Activated naive CD4-positive, alpha-beta T cell treated with anti-CD3 and anti-CD28 coated beads, Interleukin-2, amount 50 U/mL, for 24 hours (primary cell): ENCODE data around the gene GPSM3.

Experiments used
- H3K27ac Mint-ChIP-seq: one replicate; pipeline ENCODE4 v1.8.0; 2021; ENCODE audit warnings: mild to moderate bottlenecking, mixed read lengths
- H3K27me3 Mint-ChIP-seq: one replicate; pipeline ENCODE4 v1.8.0; 2021; ENCODE audit warnings: mixed read lengths
- H3K36me3 Mint-ChIP-seq: one replicate; pipeline ENCODE4 v1.8.0; 2021; ENCODE audit warnings: mixed read lengths
- H3K4me1 Mint-ChIP-seq: one replicate; pipeline ENCODE4 v1.8.0; 2021; ENCODE audit warnings: mixed read lengths
- H3K4me3 Mint-ChIP-seq: one replicate; pipeline ENCODE4 v1.8.0; 2021; ENCODE audit warnings: mild to moderate bottlenecking, mixed read lengths
- H3K9me3 Mint-ChIP-seq: one replicate; pipeline ENCODE4 v1.8.0; 2021; ENCODE audit warnings: mixed read lengths

The GPSM3 gene

DNA sequence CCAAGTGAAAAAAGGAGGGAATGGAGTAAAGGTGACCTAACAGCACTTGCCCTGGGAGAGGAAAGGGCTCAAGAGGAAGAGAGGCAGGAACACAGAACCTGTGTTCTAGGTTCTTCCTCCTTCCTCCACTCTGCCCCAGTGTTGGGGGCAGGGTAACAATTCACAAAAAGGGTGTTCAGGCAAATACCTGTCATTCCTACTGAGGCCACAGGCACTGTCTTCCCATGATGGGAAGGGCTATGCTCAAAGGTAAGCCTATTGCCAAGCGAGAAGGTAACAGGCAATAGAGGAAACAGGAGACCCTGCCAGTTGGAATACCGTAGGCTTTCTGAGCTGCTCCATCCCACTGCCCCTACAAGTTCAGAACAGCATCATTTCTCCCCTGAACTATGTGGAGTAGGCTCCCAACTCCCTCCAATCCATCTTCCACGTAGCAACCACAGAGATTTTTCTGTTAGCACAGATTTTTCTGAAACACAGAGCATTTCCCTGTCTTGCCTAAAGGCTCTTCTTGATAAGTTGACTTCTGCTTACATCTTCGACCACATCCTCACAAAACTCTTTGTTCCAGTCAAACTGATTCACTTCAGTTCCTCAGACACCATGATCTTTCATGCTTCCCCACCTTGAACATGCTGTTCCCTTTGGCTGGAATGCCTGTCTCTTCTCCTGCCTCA, 19.3 kb downstream of the GPSM3 start:
- peaks cover 53% of the 10 kb centered on the region for H3K4me1 Mint-ChIP-seq
- H3K9me3 Mint-ChIP-seq, result no peaks in the 10 kb centered on the region
- no peaks in the 10 kb centered on the region for H3K27me3 Mint-ChIP-seq
- peak overlapping the region; percentile 86 for H3K27ac Mint-ChIP-seq
- peaks cover 12% of the 10 kb centered on the region for H3K36me3 Mint-ChIP-seq
- peak overlapping the region; percentile 39 for H3K4me3 Mint-ChIP-seq

DNA sequence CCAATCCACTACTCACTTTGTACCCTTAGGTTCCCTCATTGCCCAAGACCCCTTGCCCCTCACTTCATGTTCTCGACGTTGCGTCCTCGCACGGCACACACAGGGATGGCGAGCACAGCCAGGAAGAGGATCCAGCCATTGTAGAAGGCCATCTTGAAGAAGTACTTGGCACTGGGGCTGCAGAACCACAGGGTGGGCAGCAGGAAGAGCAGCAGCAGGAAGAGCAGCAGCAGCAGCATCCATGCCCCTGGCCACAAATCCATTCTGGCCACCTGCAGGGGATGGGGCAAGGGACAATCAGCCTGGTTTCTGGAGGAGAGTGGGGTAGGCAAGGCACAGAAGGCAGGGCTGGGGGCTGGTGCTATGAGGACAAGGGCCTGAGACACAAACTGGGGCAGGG, 21.2 kb downstream of the GPSM3 start:
- no peak overlapping the region for H3K27ac Mint-ChIP-seq
- no peaks in the 10 kb centered on the region for H3K9me3 Mint-ChIP-seq
- no peak overlapping the region for H3K4me3 Mint-ChIP-seq
- peaks cover 36% of the 10 kb centered on the region for H3K4me1 Mint-ChIP-seq
- H3K27me3 Mint-ChIP-seq, result no peaks in the 10 kb centered on the region
- H3K36me3 Mint-ChIP-seq, result peaks cover 16% of the 10 kb centered on the region

DNA sequence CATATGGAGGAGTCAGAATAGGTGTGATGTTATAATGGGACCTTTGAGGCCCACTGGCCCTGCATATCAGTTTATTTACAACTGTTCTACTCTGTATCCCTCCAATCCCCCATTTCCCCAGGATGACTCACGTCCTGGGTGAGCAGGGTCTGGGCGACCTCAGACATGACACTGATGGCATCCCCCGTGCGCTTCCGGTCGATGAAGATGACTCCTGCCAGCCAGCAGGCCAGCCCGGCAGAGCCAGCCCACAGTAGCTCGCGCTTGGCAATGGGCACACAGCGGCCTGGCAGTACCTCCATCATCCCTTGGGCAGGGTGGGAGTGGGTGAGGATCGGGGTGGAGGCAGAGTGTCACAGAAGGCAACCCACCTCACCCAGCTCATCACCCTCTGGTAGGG, 22.1 kb downstream of the GPSM3 start:
- Mint-ChIP-seq H3K27ac (no peak overlapping the region), H3K4me1 (peaks cover 33% of the 10 kb centered on the region), H3K27me3 (no peaks in the 10 kb centered on the region), H3K4me3 (no peak overlapping the region), H3K9me3 (no peaks in the 10 kb centered on the region), H3K36me3 (peaks cover 17% of the 10 kb centered on the region)

DNA sequence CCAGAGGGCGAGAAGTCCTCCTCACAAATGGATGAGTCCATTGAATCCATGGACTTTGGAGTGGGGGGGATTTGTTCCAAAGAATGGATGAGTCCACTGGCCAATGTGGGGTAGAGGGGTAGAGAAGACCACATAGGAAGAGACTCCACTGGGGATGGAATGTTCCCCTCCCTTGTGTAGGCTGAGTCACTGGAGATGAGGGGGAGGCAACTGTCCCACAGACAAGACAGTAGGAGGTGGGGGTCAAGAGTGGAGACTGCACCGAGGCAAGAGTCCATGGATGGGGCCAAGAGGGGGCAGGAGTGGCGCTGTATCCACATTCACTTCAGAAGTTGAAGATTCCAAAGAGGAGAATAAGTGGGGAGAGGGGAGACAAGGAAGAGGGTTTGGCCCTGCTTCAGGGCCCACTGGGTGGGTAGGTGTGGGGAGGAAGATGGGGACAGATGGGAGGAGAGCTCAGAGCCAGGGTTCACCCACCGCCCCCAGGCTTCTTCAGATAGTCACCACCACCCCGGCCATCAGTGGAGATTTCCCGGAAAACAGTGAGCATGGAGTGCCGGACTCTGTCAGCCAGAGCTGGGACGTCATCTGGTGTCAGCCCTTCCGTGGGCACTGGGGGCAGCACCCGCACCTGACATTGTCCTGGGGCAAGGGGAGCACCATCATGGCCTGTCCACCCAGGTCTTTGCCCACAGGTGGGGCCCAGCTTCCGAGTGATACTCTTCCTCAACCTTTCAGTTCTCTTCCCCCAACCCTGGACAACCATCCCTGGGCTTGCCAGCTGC, 23.4 kb downstream of the GPSM3 start:
- H3K27me3 Mint-ChIP-seq, result no peaks in the 10 kb centered on the region
- no peak overlapping the region for H3K4me3 Mint-ChIP-seq
- peak overlapping the region; percentile 17 for H3K27ac Mint-ChIP-seq
- peaks cover 22% of the 10 kb centered on the region for H3K4me1 Mint-ChIP-seq
- H3K9me3 Mint-ChIP-seq, result no peaks in the 10 kb centered on the region
- peaks cover 19% of the 10 kb centered on the region for H3K36me3 Mint-ChIP-seq

DNA sequence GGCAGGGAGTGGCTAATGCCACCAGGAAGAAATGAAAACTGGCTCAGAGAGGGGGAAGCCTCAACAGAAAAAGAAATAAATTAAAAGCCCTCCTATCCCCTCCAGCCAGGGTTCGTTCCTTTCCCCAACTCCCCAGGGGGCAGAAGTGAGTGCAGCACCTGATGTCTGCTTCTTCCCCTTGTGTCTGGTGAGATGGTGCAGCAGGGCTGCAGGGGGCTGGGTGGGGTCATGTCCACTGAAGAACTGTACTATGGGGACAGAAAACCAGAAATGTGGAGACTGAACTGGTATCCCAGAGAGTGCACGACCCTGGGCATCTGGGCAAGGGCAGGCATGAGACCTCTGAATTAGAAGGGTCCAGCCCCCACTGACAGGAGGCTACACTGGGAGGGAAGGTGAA, 24.1 kb downstream of the GPSM3 start:
- Mint-ChIP-seq H3K9me3 (no peaks in the 10 kb centered on the region), H3K36me3 (peaks cover 19% of the 10 kb centered on the region), H3K27ac (no peak overlapping the region), H3K4me3 (no peak overlapping the region), H3K27me3 (no peaks in the 10 kb centered on the region), H3K4me1 (peaks cover 16% of the 10 kb centered on the region)

DNA sequence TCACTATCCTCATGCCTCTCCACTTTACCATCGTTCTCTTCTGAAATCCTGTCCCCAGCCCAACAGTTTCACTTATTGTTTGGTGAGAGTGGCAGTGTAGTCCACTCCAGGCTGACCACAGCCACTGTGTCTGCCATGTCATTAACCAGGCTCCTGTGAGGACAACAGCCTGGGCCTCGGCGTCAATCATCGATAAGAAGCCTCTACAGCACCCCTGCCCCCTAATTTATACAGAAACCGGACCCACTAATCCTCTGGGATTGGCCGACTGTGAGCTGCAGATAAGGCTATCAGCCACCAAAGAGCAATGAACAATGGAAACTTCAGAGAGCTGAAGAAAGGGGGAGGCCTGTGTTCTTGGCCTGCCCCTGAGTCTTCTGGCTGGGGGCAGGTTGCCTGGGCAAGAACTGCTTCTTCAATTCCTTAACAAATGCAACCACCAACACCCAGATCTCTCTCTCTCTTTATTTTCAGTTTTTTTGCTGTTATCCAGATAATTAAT, 24.6 kb downstream of the GPSM3 start:
- no peaks in the 10 kb centered on the region for H3K9me3 Mint-ChIP-seq
- H3K27ac Mint-ChIP-seq, result peak overlapping the region; percentile 74
- H3K27me3 Mint-ChIP-seq, result no peaks in the 10 kb centered on the region
- H3K36me3 Mint-ChIP-seq, result peaks cover 21% of the 10 kb centered on the region
- H3K4me3 Mint-ChIP-seq, result no peak overlapping the region
- H3K4me1 Mint-ChIP-seq, result peaks cover 11% of the 10 kb centered on the region

DNA sequence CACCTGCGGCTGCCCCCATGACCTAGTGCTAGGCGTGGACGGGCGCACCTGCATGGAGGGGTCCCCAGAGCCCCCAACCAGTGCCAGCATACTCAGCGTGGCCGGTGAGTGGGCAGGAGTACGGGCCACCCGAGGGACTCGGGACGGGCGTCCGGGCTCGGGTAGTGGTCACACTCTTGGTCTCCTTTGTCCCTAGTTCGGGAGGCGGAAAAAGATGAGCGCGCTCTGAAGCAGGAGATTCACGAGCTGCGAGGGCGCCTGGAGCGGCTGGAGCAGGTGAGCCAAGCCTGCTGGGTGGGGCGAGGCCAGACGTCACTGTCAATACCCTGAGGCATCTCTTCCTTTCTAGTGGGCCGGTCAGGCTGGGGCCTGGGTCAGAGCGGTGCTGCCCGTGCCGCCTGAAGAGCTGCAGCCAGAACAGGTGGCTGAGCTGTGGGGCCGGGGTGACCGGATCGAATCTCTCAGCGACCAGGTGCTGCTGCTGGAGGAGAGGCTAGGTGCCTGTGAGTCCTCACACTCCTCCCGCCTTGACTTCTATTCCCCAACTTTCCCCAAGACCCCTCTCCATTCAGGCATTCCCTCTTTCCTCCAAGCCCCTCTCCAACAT, 25.2 kb downstream of the GPSM3 start:
- peaks cover 6% of the 10 kb centered on the region for H3K4me1 Mint-ChIP-seq

DNA sequence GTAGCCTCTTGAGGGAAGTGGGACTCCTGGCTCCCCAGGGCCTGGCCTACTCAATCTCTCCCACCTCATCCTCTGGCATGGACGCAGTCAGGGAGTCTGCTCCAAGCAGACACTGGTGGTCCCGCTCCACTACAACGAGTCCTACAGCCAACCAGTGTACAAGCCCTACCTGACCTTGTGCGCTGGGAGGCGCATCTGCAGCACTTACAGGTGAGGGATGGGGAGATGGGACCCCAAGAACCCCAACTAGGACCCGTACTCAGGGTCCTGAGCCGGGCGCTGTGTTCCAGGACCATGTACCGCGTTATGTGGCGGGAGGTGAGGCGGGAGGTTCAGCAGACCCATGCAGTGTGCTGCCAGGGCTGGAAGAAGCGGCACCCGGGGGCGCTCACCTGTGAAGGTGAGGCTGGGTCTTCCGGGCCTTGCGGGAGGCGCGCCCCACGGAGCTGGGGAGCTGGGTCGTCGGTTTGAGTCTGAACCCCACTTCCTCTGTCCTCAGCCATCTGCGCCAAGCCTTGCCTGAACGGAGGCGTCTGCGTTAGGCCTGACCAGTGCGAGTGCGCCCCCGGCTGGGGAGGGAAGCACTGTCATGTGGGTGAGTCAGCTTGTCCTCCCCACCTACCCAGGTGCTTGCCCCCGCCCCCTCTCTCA, 25.9 kb downstream of the GPSM3 start:
- Mint-ChIP-seq H3K4me3 (no peak overlapping the region), H3K27ac (no peak overlapping the region), H3K27me3 (no peaks in the 10 kb centered on the region), H3K36me3 (peaks cover 21% of the 10 kb centered on the region), H3K4me1 (peaks cover 6% of the 10 kb centered on the region), H3K9me3 (no peaks in the 10 kb centered on the region)

More for the DNA sequence above, 25.2 kb downstream of the GPSM3 start:
- no peaks in the 10 kb centered on the region for H3K27me3 Mint-ChIP-seq
- no peaks in the 10 kb centered on the region for H3K9me3 Mint-ChIP-seq
- H3K4me3 Mint-ChIP-seq, result no peak overlapping the region
- H3K36me3 Mint-ChIP-seq, result peaks cover 21% of the 10 kb centered on the region
- H3K27ac Mint-ChIP-seq, result peak overlapping the region; percentile 74

DNA sequence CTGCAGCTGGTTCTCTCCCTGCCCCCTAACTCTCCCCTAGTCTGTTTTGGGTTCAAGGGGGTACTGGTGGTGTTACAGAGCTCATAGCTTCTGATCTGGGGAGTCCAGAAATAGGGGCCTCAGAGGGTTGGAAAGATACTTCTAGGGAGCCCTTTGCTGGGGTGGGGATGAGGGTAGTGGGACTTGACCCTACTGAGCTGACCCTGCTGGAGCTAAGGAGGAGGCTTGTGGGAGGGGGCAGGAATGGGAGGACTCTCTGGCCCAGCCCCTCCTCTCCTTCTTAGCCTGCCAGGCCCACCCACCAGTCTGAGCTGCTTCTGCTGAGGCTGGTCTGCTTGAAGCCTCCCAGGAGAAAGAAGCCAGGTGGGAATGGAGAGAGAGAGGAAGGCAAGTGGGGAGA, 28.1 kb downstream of the GPSM3 start, which contains the start of gene EGFL8:
EGFL8 (plus strand) TSS at position 301 of the 400 bp plus-strand sequence. CDS start 1,571 bp downstream, outside the sequence.
- no peaks in the 10 kb centered on the region for H3K9me3 Mint-ChIP-seq
- H3K4me1 Mint-ChIP-seq, result no peaks in the 10 kb centered on the region
- peaks cover 14% of the 10 kb centered on the region for H3K36me3 Mint-ChIP-seq
- no peaks in the 10 kb centered on the region for H3K27me3 Mint-ChIP-seq
- no peak within 1 kb of the TSS for H3K4me3 Mint-ChIP-seq
- no peak within 1 kb of the TSS for H3K27ac Mint-ChIP-seq

DNA sequence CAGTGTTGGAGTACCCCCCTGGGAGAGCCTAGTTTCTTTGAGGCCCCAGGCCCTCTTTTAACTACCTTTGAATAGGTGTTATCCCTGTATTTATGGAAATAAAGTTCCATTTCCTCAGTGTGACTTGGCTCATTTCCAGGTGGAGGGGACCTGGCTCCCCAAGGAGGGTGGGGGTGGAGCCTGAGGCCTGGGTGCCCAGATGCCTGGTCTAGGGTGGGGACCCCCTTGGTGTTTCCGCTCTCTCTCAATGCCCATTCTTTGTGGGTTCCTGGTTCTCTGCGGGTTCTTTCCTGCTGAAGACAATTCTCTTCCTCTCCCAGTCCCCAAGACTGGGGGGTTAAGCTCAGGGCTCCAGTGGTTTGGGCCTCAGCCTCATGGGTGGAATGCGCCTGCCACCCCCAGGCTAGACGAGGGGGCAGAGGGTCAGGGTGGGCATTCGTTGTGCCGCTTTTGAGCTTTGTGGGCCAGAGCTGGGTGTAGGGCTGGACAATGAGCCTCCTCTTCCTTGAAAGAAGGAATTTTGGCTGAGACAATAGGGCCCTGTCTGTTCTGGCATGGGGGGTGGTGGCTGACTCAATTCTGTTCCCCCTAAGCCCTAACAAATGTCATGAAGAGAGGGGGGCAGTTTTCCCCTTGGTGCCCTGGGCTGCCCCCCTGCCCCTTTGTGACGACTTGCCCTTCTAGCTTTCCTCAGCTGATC, 28.7 kb downstream of the GPSM3 start:
- Mint-ChIP-seq H3K27ac (no peak overlapping the region), H3K27me3 (no peaks in the 10 kb centered on the region), H3K36me3 (peaks cover 11% of the 10 kb centered on the region), H3K4me1 (no peaks in the 10 kb centered on the region), H3K9me3 (no peaks in the 10 kb centered on the region), H3K4me3 (no peak overlapping the region)

DNA sequence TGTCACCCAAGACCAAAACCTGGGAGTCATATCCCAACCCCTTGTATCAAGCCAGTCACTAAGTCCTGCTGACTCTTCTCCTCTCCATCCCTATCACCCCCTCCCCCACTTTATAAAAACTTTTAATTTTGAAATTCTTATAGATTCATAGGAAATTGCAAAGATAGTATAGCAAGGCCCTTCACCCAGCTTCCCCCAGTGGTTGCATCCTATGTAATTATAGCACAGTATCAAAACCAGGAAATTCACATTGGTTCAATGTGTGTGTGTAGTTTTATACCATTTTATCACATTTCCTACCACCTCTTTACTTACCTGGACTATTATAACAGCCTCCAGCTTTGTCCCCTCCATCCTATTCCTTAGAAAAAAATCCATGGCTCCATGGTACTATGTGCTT, 34.4 kb downstream of the GPSM3 start:
- Mint-ChIP-seq H3K4me1 (peaks cover 31% of the 10 kb centered on the region), H3K27me3 (no peaks in the 10 kb centered on the region), H3K9me3 (no peaks in the 10 kb centered on the region), H3K27ac (no peak overlapping the region), H3K4me3 (no peak overlapping the region), H3K36me3 (peaks cover 10% of the 10 kb centered on the region)

DNA sequence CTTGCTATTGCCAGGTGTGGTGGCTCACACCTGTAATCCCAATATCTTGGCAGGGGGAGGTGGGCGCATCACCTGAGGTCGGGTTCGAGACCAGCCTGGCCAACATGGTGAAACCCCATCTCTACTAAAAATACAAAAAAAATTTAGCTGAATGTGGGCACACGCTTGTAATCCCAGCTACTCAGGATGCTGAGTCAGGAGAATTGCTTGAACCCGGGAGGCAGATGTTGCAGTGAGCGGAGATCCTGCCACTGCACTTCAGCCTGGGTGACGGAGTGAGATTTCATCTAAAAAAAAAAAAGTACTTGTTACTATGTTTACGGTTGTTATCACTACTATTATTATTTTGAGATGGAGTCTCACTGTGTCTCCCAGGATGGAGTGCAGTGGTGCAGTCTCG, 35.6 kb downstream of the GPSM3 start:
- Mint-ChIP-seq H3K27me3 (no peaks in the 10 kb centered on the region), H3K27ac (no peak overlapping the region), H3K9me3 (no peaks in the 10 kb centered on the region), H3K4me1 (peaks cover 42% of the 10 kb centered on the region), H3K36me3 (peaks cover 10% of the 10 kb centered on the region), H3K4me3 (no peak overlapping the region)

DNA sequence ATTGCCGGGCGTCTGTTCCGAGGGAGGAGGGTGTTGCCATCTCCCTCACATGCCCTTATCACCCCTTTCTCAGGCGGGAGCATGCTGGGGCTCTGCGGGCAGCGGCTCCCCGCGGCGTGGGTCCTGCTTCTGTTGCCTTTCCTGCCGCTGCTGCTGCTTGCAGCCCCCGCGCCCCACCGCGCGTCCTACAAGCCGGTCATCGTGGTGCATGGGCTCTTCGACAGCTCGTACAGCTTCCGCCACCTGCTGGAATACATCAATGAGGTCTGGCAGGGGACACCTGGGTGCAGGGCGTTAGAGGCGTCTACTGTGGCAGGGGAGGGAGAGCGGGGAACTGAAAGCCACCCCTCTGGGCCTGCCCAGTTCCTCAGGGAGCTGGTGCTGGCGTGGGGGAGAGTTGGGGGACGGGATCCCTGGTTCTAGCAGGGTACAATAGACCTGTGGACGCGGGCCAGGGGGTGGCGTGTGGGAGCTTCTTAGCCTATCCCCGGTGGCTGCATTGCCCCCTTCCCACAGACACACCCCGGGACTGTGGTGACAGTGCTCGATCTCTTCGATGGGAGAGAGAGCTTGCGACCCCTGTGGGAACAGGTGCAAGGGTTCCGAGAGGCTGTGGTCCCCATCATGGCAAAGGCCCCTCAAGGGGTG, 37.8 kb downstream of the GPSM3 start:
- H3K4me3 Mint-ChIP-seq, result peak overlapping the region; percentile 99
- H3K27me3 Mint-ChIP-seq, result peaks cover 1% of the 10 kb centered on the region
- H3K36me3 Mint-ChIP-seq, result peaks cover 10% of the 10 kb centered on the region
- peaks cover 59% of the 10 kb centered on the region for H3K4me1 Mint-ChIP-seq
- peak overlapping the region; percentile 94 for H3K27ac Mint-ChIP-seq
- H3K9me3 Mint-ChIP-seq, result no peaks in the 10 kb centered on the region

DNA sequence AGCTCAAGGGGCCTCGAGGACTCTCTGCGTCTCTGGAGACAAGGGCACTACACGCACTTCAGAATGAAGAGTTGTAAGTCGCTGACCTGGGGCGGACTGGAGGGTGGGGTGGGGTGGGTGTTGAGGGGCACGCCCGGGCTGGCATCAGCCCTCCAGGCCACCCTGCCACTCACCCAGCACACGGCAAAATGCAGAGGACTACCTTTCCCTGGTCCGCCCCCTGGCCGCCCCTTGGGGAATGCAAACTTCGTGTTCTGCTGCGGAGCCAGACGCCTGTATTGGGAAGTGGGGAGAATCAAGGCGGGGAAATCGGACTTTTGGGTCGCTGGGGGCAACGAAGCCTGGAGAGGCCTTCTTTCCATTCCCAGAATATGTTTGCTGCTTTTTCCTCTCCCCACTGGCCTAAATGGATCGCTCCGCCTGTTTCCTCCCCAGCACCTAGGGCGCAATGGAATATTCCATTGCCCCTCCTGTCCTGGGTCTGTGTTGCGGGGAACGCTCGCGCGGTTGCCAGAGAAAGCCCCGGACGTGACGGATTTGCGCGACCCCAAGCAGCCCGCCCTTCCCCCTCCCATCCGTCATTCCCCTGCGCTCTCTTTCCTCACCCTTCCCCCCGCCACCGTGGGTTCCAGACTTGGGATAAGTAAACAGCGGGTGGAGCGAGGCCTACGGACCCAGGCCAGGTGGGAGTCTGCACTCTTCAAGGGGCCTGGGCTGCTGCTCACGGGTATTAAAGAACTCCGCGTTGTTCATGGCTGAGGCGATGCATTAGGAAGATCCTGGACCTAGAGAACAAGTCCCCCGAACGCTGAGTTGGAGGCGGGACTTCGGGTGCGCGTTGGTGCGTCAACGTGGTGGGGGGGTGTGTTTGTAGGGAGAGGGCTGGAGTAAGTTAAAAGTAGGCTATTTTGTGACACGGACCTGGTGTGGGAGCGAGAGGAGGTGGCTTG, 38.6 kb downstream of the GPSM3 start, which contains the start of gene PPT2:
PPT2 (plus strand) TSS at position 578 of the 950 bp plus-strand sequence. CDS start 454 bp downstream, outside the sequence.
- H3K27me3 Mint-ChIP-seq, result peaks cover 4% of the 10 kb centered on the region

More for the DNA sequence above, 38.6 kb downstream of the GPSM3 start, which contains the start of gene PPT2:
- Mint-ChIP-seq H3K27ac (peak within 1 kb of the TSS; percentile 94), H3K9me3 (no peaks in the 10 kb centered on the region), H3K4me3 (peak within 1 kb of the TSS; percentile 99), H3K36me3 (peaks cover 10% of the 10 kb centered on the region), H3K4me1 (peaks cover 63% of the 10 kb centered on the region)
